SK-N-SH treated with all-trans-retinoic acid at 6 μM for 48 hours (cell line): Measurements from ENCODE around the gene OXCT2.
A peak's percentile ranks its signal among the peaks of the same experiment; 100 is the strongest.

Experiments used
- ATAC-seq: fragments of 200-7000 bp; cut with Tn5 transposase; 3 replicates; pipeline ENCODE4 v1.9.1; 2020; ENCODE audit warnings: mild to moderate bottlenecking, moderate library complexity
- ARNTL ChIP-seq: fragments of 450-650 bp; formaldehyde crosslinking; IDR thresholded peaks from 2 replicates; pipeline ENCODE4 v1.5.0; 2020; ENCODE audit warnings: low read depth, mild to moderate bottlenecking, moderate library complexity, borderline replicate concordance
- BACH2 ChIP-seq: fragments of 250-450 bp; sonication (Bioruptor Pico); IDR thresholded peaks from 2 replicates; pipeline ENCODE4 v1.9.0; 2021; ENCODE audit warnings: mild to moderate bottlenecking, borderline replicate concordance
- CREB5 ChIP-seq: fragments of 250-450 bp; sonication (Bioruptor Pico); IDR thresholded peaks from 2 replicates; pipeline ENCODE4 v1.5.1; 2020; ENCODE audit warnings: low read depth, mild to moderate bottlenecking, moderate library complexity
- CSDC2 ChIP-seq: fragments of 250-450 bp; sonication (Bioruptor Pico); IDR thresholded peaks from 2 replicates; pipeline ENCODE4 v1.5.0; 2020; ENCODE audit warnings: mild to moderate bottlenecking, moderate library complexity
- ESRRG ChIP-seq: fragments of 250-450 bp; sonication (Bioruptor Pico); IDR thresholded peaks from 2 replicates; pipeline ENCODE4 v1.6.1; 2021; ENCODE audit warnings: mild to moderate bottlenecking
- GLIS3 ChIP-seq: fragments of 250-450 bp; sonication (Bioruptor Pico); IDR thresholded peaks from 2 replicates; pipeline ENCODE4 v1.5.0; 2020; ENCODE audit warnings: mild to moderate bottlenecking, moderate library complexity
- ISL1 ChIP-seq: fragments of 250-450 bp; sonication (Bioruptor Pico); IDR thresholded peaks from 2 replicates; pipeline ENCODE4 v2.1.2; 2022; ENCODE audit warnings: mild to moderate bottlenecking, moderate library complexity
- OSR1 ChIP-seq: fragments of 250-450 bp; sonication (Bioruptor Pico); IDR thresholded peaks from 2 replicates; pipeline ENCODE4 v1.8.0; 2022; ENCODE audit warnings: moderate library complexity, mild to moderate bottlenecking, inconsistent platforms
- PATZ1 ChIP-seq: fragments of 250-450 bp; sonication (Bioruptor Pico); IDR thresholded peaks from 2 replicates; pipeline ENCODE4 v1.8.0; 2020; ENCODE audit warnings: mild to moderate bottlenecking, moderate library complexity, borderline replicate concordance
- PPARA ChIP-seq: fragments of 250-450 bp; sonication (Bioruptor Pico); IDR thresholded peaks from 2 replicates; pipeline ENCODE4 v1.5.0; 2020; ENCODE audit warnings: mild to moderate bottlenecking, borderline replicate concordance
- RARB ChIP-seq: fragments of 250-450 bp; sonication (Bioruptor Pico); IDR thresholded peaks from 2 replicates; pipeline ENCODE4 v1.8.0; 2021; ENCODE audit warnings: mild to moderate bottlenecking, moderate library complexity
- TCF4 ChIP-seq: fragments of 250-450 bp; sonication (Bioruptor Pico); IDR thresholded peaks from 2 replicates; pipeline ENCODE4 v1.8.0; 2021; ENCODE audit warnings: mild to moderate bottlenecking, moderate library complexity, borderline replicate concordance
- TOX ChIP-seq: fragments of 250-450 bp; sonication (Bioruptor Pico); IDR thresholded peaks from 2 replicates; pipeline ENCODE4 v1.8.0; 2021; ENCODE audit warnings: mild to moderate bottlenecking, moderate library complexity, borderline replicate concordance
- ZC3H10 ChIP-seq: fragments of 250-450 bp; sonication (Bioruptor Pico); IDR thresholded peaks from 2 replicates; pipeline ENCODE4 v1.5.1; 2021; ENCODE audit warnings: mild to moderate bottlenecking, moderate library complexity
- ZFP3 ChIP-seq: fragments of 250-450 bp; sonication (Bioruptor Pico); IDR thresholded peaks from 2 replicates; pipeline ENCODE4 v1.5.0; 2020; ENCODE audit warnings: mild to moderate bottlenecking, moderate library complexity
- ZFP30 ChIP-seq: fragments of 450-650 bp; formaldehyde crosslinking; IDR thresholded peaks from 2 replicates; pipeline ENCODE4 v1.5.0; 2022; ENCODE audit warnings: mild to moderate bottlenecking, moderate library complexity
- ZNF565 ChIP-seq: fragments of 450-650 bp; formaldehyde crosslinking; conservative IDR thresholded peaks from 2 replicates; pipeline ENCODE4 v1.5.0; 2020; ENCODE audit warnings: low read depth, mild to moderate bottlenecking, moderate library complexity
- ZNF70 ChIP-seq: fragments of 450-650 bp; formaldehyde crosslinking; IDR thresholded peaks from 2 replicates; pipeline ENCODE4 v1.5.0; 2020; ENCODE audit warnings: mild to moderate bottlenecking, moderate library complexity
- ZNF8 ChIP-seq: fragments of 450-650 bp; formaldehyde crosslinking; IDR thresholded peaks from 2 replicates; pipeline ENCODE4 v1.5.0; 2020; ENCODE audit warnings: mild to moderate bottlenecking, moderate library complexity
- TF ChIP-seq, protein P1 (sequence below): fragments of 250-450 bp; sonication (Bioruptor Pico); IDR thresholded peaks from 2 replicates; pipeline ENCODE4 v1.8.0; 2021; ENCODE audit warnings: low read depth, mild to moderate bottlenecking, moderate library complexity, borderline replicate concordance
- TF ChIP-seq, protein P2 (sequence below): fragments of 250-450 bp; sonication (Bioruptor Pico); IDR thresholded peaks from 2 replicates; pipeline ENCODE4 v1.5.1; 2021; ENCODE audit warnings: mild to moderate bottlenecking, moderate library complexity
- TF ChIP-seq, protein P3 (sequence below): fragments of 250-450 bp; sonication (Bioruptor Pico); IDR thresholded peaks from 2 replicates; pipeline ENCODE4 v1.5.0; 2020; ENCODE audit warnings: mild to moderate bottlenecking, moderate library complexity

OXCT2 gene

DNA sequence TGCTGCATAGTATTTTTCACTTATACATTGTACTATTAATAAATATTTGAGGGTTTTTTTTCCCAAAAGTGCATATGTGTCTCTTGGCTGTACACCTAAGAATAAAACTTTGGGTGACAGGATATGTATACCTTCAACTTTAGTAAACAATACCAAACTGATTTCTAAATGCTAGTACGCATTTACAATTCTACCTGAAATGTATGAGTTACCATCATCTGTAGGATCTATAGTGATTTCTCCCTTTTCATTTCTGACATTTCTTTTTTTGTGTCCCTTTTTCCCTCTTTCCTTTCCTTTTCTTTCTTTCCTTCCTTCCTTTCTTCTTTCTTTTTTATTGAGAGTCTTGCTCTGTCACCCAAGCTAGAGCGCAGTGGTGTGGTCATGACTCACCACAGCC lies 34.2 kb upstream of the OXCT2 start:
- no peak for ATAC-seq
- TF ChIP-seq ESRRG (CRISPR knock-in tag) = no peak
- no peak for TF ChIP-seq ZFP30 (CRISPR knock-in tag)
- no peak for TF ChIP-seq ZNF70 (CRISPR knock-in tag)
- TF ChIP-seq CSDC2 (CRISPR knock-in tag) = no peak
- no peak for TF ChIP-seq RARB (CRISPR knock-in tag)
- no peak for TF ChIP-seq ARNTL (CRISPR knock-in tag)

DNA sequence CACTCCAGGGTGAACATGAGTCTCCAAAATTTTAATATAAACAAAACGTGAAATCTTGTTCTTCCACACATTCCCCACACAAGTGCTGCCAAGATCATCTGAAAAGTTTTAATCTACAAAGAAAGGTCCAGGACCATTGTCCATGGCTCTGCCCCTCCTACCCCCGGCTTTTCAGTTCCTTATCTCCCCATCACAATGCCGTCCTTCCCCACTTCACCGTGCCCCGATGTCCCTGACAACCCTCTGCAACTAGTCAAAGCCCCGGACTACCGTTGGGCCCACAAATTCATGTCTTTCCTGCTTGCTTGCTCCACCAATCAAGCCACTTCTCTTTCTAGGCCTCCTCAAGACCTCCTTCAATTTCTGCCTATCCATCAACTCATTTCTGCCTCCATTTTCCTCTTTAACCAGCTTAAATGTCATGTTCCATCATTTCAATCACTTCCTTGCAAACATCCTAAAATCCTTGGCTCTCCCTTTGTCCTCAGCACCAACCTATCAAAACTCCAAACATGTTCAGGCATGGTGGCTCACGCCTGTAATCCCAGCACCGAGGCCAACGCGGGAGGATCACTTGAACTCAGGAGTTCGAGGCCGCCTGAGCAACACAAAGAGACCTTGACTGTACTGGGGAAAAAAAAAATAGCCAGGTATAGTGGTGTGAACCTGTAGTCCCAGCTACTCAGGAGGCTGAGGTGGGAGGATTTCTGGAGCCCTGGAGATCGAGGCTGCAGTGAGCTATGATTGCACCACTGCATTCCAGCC lies 31.5 kb upstream of the OXCT2 start:
- no peak for ATAC-seq
- TF ChIP-seq ZFP3 (CRISPR knock-in tag) = no peak

DNA sequence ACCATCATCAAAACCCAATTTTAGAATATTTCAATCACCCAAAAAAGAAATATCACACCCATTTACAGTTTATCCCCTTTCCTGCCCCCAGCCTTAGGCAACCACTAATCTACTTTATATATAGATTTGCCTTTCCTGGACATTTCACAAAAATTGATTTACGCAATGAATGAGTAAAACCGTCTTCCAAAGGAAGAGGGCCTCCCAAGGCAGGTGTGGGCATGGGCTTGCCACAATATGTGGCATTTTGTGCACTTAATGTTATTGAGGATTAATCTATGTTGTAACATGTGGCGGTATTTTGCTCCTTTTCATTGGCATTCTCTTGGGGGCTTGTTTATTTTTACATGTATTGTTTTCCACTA lies 29.3 kb upstream of the OXCT2 start:
- TF ChIP-seq RARB (CRISPR knock-in tag) (no peak), BACH2 (CRISPR knock-in tag) (no peak), CREB5 (CRISPR knock-in tag) (no peak), ZNF70 (CRISPR knock-in tag) (no peak), PPARA (CRISPR knock-in tag) (no peak), ARNTL (CRISPR knock-in tag) (no peak), TOX (CRISPR knock-in tag) (no peak), ZFP3 (CRISPR knock-in tag) (no peak), ZC3H10 (CRISPR knock-in tag) (no peak), OSR1 (CRISPR knock-in tag) (no peak), TCF4 (no peak), ISL1 (CRISPR knock-in tag) (no peak), ZNF565 (CRISPR knock-in tag) (no peak), GLIS3 (CRISPR knock-in tag) (no peak), ZNF8 (CRISPR knock-in tag) (no peak)
- TF ChIP-seq, protein P1, sequence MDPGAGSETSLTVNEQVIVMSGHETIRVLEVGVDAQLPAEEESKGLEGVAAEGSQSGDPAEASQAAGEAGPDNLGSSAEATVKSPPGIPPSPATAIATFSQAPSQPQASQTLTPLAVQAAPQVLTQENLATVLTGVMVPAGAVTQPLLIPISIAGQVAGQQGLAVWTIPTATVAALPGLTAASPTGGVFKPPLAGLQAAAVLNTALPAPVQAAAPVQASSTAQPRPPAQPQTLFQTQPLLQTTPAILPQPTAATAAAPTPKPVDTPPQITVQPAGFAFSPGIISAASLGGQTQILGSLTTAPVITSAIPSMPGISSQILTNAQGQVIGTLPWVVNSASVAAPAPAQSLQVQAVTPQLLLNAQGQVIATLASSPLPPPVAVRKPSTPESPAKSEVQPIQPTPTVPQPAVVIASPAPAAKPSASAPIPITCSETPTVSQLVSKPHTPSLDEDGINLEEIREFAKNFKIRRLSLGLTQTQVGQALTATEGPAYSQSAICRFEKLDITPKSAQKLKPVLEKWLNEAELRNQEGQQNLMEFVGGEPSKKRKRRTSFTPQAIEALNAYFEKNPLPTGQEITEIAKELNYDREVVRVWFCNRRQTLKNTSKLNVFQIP (CRISPR knock-in tag) = no peak
- TF ChIP-seq, protein P2, sequence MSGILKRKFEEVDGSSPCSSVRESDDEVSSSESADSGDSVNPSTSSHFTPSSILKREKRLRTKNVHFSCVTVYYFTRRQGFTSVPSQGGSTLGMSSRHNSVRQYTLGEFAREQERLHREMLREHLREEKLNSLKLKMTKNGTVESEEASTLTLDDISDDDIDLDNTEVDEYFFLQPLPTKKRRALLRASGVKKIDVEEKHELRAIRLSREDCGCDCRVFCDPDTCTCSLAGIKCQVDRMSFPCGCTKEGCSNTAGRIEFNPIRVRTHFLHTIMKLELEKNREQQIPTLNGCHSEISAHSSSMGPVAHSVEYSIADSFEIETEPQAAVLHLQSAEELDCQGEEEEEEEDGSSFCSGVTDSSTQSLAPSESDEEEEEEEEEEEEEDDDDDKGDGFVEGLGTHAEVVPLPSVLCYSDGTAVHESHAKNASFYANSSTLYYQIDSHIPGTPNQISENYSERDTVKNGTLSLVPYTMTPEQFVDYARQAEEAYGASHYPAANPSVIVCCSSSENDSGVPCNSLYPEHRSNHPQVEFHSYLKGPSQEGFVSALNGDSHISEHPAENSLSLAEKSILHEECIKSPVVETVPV (CRISPR knock-in tag) = no peak
- TF ChIP-seq, protein P3, sequence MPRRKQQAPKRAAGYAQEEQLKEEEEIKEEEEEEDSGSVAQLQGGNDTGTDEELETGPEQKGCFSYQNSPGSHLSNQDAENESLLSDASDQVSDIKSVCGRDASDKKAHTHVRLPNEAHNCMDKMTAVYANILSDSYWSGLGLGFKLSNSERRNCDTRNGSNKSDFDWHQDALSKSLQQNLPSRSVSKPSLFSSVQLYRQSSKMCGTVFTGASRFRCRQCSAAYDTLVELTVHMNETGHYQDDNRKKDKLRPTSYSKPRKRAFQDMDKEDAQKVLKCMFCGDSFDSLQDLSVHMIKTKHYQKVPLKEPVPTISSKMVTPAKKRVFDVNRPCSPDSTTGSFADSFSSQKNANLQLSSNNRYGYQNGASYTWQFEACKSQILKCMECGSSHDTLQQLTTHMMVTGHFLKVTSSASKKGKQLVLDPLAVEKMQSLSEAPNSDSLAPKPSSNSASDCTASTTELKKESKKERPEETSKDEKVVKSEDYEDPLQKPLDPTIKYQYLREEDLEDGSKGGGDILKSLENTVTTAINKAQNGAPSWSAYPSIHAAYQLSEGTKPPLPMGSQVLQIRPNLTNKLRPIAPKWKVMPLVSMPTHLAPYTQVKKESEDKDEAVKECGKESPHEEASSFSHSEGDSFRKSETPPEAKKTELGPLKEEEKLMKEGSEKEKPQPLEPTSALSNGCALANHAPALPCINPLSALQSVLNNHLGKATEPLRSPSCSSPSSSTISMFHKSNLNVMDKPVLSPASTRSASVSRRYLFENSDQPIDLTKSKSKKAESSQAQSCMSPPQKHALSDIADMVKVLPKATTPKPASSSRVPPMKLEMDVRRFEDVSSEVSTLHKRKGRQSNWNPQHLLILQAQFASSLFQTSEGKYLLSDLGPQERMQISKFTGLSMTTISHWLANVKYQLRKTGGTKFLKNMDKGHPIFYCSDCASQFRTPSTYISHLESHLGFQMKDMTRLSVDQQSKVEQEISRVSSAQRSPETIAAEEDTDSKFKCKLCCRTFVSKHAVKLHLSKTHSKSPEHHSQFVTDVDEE (CRISPR knock-in tag) = no peak
- ATAC-seq = no peak

- TF ChIP-seq ZNF565 (CRISPR knock-in tag) (no peak), ESRRG (CRISPR knock-in tag) (no peak), PATZ1 (no peak), PPARA (CRISPR knock-in tag) (no peak), ZNF8 (CRISPR knock-in tag) (no peak), TOX (CRISPR knock-in tag) (no peak), BACH2 (CRISPR knock-in tag) (no peak)
- TF ChIP-seq, protein P3 (CRISPR knock-in tag) = no peak
These were observed 28.8 kb upstream of the OXCT2 start for GRCh38 chr1:39799770-39800470.

More at GRCh38 chr1:39799770-39800470, 28.8 kb upstream of the OXCT2 start:
- peak; percentile 97 for ATAC-seq
